ENCODE results near the gene MAEA. TPM values are rescaled to one million over a fixed set of nuclear protein-coding genes. Genes with fewer than 3 reads are reported as not detected.
A peak's percentile ranks its signal among the peaks of the same experiment; 100 is the strongest.
"Not testable (repeated sequence)": the region's sequence is repeated elsewhere in the genome, so short reads cannot be mapped to it uniquely, and the experiment has no call there.

MAEA gene
- total RNA-seq, 2 experiments from 2014 or later, result 38.9 to 40.4 TPM

GRCh38 chr4:1333851-1334578, 44.3 kb downstream of the MAEA start:
- ATAC-seq; intact Hi-C loops (cut with DNase I, micrococcal nuclease); DNase-seq; H3K4me3 Mint-ChIP-seq; POLR2A ChIA-PET; H3K27me3 Mint-ChIP-seq; H3K9me3 Mint-ChIP-seq (ENCODE audit: low read depth): not testable (repeated sequence)
- Mint-ChIP-seq H3K27ac (peak overlapping the region; percentile 94), H3K4me1 (peaks cover 62% of the 10 kb centered on the region), H3K36me3 (ENCODE audit: low read depth) (peaks cover 61% of the 10 kb centered on the region)
- CTCF ChIA-PET, result interaction anchor here (1.0 to 1.5 kb wide), 2 partner anchors 13 to 19 kb away, joined by 3 to 4 read pairs; partner anchors contain the start of gene UVSSA

- peaks cover 58% of the 10 kb centered on the region for H3K4me1 Mint-ChIP-seq
These were observed 44.8 kb downstream of the MAEA start for GRCh38 chr4:1334579-1334895.

GRCh38 chr4:1335193-1335883, 45.6 kb downstream of the MAEA start:
- H3K4me3 Mint-ChIP-seq; intact Hi-C loops (cut with DNase I, micrococcal nuclease); POLR2A ChIA-PET; H3K27me3 Mint-ChIP-seq; H3K9me3 Mint-ChIP-seq (ENCODE audit: low read depth): not testable (repeated sequence)
- DNase-seq, result peak; percentile 48
- peak overlapping the region; percentile 94 for H3K27ac Mint-ChIP-seq
- peaks cover 50% of the 10 kb centered on the region for H3K4me1 Mint-ChIP-seq
- CTCF ChIA-PET, result interaction anchor here (0.5 to 1.5 kb wide), 3 partner anchors 11 to 43 kb away, joined by 3 to 5 read pairs (median 4); partner anchors contain the start of gene UVSSA
- peaks cover 60% of the 10 kb centered on the region for H3K36me3 Mint-ChIP-seq (ENCODE audit: low read depth)
- peak; percentile 10 for ATAC-seq

More at GRCh38 chr4:1334579-1334895, 44.8 kb downstream of the MAEA start:
- ChIA-PET CTCF (interaction anchor here (1.0 to 1.5 kb wide), 2 partner anchors 12 to 20 kb away, joined by 3 to 4 read pairs; partner anchors contain the start of gene UVSSA), POLR2A (no interaction called here)
- no peak for ATAC-seq
- peaks cover 61% of the 10 kb centered on the region for H3K36me3 Mint-ChIP-seq (ENCODE audit: low read depth)
- H3K9me3 Mint-ChIP-seq (ENCODE audit: low read depth), result peaks cover 7% of the 10 kb centered on the region
- H3K27me3 Mint-ChIP-seq, result no peaks in the 10 kb centered on the region
- DNase-seq, result no peak
- H3K27ac Mint-ChIP-seq, result peak overlapping the region; percentile 94
- no peak overlapping the region for H3K4me3 Mint-ChIP-seq
- intact Hi-C loops (cut with DNase I, micrococcal nuclease), result no loop called here

- ChIA-PET POLR2A (no interaction called here), CTCF (no interaction called here)
- peak overlapping the region; percentile 61 for H3K27ac Mint-ChIP-seq
- no peaks in the 10 kb centered on the region for H3K27me3 Mint-ChIP-seq
- peaks cover 43% of the 10 kb centered on the region for H3K4me1 Mint-ChIP-seq
- H3K9me3 Mint-ChIP-seq (ENCODE audit: low read depth), result peaks cover 7% of the 10 kb centered on the region
- no peak overlapping the region for H3K4me3 Mint-ChIP-seq
- ATAC-seq (no peak), DNase-seq (no peak)
- intact Hi-C loops (cut with DNase I, micrococcal nuclease), result loop anchor here in 1 of 2 experiments (2.0 kb wide), 1 partner anchor 45 kb away; no protein-coding TSS in a partner anchor
- peaks cover 61% of the 10 kb centered on the region for H3K36me3 Mint-ChIP-seq (ENCODE audit: low read depth)
These were observed 46.4 kb downstream of the MAEA start for GRCh38 chr4:1336088-1336491.

GRCh38 chr4:1337376-1337831, 47.7 kb downstream of the MAEA start:
- ATAC-seq, result peak; percentile 92
- DNase-seq, result peak; percentile 89
- ChIA-PET POLR2A (no interaction called here), CTCF (no interaction called here)
- Mint-ChIP-seq H3K36me3 (ENCODE audit: low read depth) (peaks cover 65% of the 10 kb centered on the region), H3K27ac (peak overlapping the region; percentile 78), H3K9me3 (ENCODE audit: low read depth) (peaks cover 7% of the 10 kb centered on the region), H3K4me3 (no peak overlapping the region), H3K27me3 (no peaks in the 10 kb centered on the region), H3K4me1 (peaks cover 41% of the 10 kb centered on the region)
- intact Hi-C loops (cut with DNase I, micrococcal nuclease), result loop anchor here in 1 of 2 experiments (2.0 kb wide), 1 partner anchor 47 kb away; no protein-coding TSS in a partner anchor

GRCh38 chr4:1337951-1338751, 48.5 kb downstream of the MAEA start:
- Mint-ChIP-seq H3K27ac (peak overlapping the region; percentile 78), H3K4me3 (no peak overlapping the region), H3K4me1 (peaks cover 42% of the 10 kb centered on the region), H3K9me3 (ENCODE audit: low read depth) (peaks cover 7% of the 10 kb centered on the region), H3K27me3 (no peaks in the 10 kb centered on the region), H3K36me3 (ENCODE audit: low read depth) (peaks cover 60% of the 10 kb centered on the region)
- intact Hi-C loops (cut with DNase I, micrococcal nuclease), result loop anchor here in 1 of 2 experiments (2.0 kb wide), 1 partner anchor 47 kb away; no protein-coding TSS in a partner anchor
- DNase-seq (no peak), ATAC-seq (no peak)
- ChIA-PET POLR2A (no interaction called here), CTCF (no interaction called here)

- ChIA-PET POLR2A (no interaction called here), CTCF (no interaction called here)
- H3K27ac Mint-ChIP-seq, result no peak overlapping the region
- H3K4me1 Mint-ChIP-seq, result peaks cover 42% of the 10 kb centered on the region
- H3K9me3 Mint-ChIP-seq (ENCODE audit: low read depth), result peaks cover 7% of the 10 kb centered on the region
- intact Hi-C loops (cut with DNase I, micrococcal nuclease), result no loop called here
- H3K4me3 Mint-ChIP-seq, result no peak overlapping the region
- H3K27me3 Mint-ChIP-seq, result no peaks in the 10 kb centered on the region
- no peak for ATAC-seq
- DNase-seq, result no peak
- peaks cover 60% of the 10 kb centered on the region for H3K36me3 Mint-ChIP-seq (ENCODE audit: low read depth)
These were observed 49.2 kb downstream of the MAEA start for GRCh38 chr4:1338752-1339414.

- Mint-ChIP-seq H3K36me3 (ENCODE audit: low read depth) (peaks cover 56% of the 10 kb centered on the region), H3K4me1 (peaks cover 40% of the 10 kb centered on the region), H3K4me3 (no peak overlapping the region), H3K9me3 (ENCODE audit: low read depth) (peaks cover 7% of the 10 kb centered on the region), H3K27ac (no peak overlapping the region), H3K27me3 (no peaks in the 10 kb centered on the region)
- ATAC-seq (no peak), DNase-seq (no peak)
- intact Hi-C loops (cut with DNase I, micrococcal nuclease), result no loop called here
- CTCF ChIA-PET, result no interaction called here
- POLR2A ChIA-PET, result no interaction called here
These were observed 49.8 kb downstream of the MAEA start for GRCh38 chr4:1339489-1339888.

- ATAC-seq (no peak), DNase-seq (no peak)
- POLR2A ChIA-PET, result no interaction called here
- Mint-ChIP-seq H3K36me3 (ENCODE audit: low read depth) (peaks cover 51% of the 10 kb centered on the region), H3K27me3 (no peaks in the 10 kb centered on the region), H3K27ac (no peak overlapping the region), H3K4me3 (no peak overlapping the region), H3K9me3 (ENCODE audit: low read depth) (peaks cover 4% of the 10 kb centered on the region), H3K4me1 (peaks cover 40% of the 10 kb centered on the region)
- CTCF ChIA-PET, result no interaction called here
- intact Hi-C loops (cut with DNase I, micrococcal nuclease), result no loop called here
These were observed 50.6 kb downstream of the MAEA start for GRCh38 chr4:1340181-1340747.

- intact Hi-C loops (cut with DNase I, micrococcal nuclease), result no loop called here
- Mint-ChIP-seq H3K27me3 (no peaks in the 10 kb centered on the region), H3K36me3 (ENCODE audit: low read depth) (peaks cover 52% of the 10 kb centered on the region), H3K9me3 (ENCODE audit: low read depth) (peaks cover 4% of the 10 kb centered on the region), H3K27ac (no peak overlapping the region), H3K4me1 (peaks cover 43% of the 10 kb centered on the region), H3K4me3 (no peak overlapping the region)
- ATAC-seq, result no peak
- no peak for DNase-seq
- POLR2A ChIA-PET, result no interaction called here
- CTCF ChIA-PET, result no interaction called here
These were observed 51.2 kb downstream of the MAEA start for GRCh38 chr4:1340861-1341260.

- intact Hi-C loops (cut with DNase I, micrococcal nuclease), result no loop called here
- H3K27me3 Mint-ChIP-seq, result no peaks in the 10 kb centered on the region
- H3K9me3 Mint-ChIP-seq (ENCODE audit: low read depth), result no peaks in the 10 kb centered on the region
- no peak overlapping the region for H3K27ac Mint-ChIP-seq
- DNase-seq (no peak), ATAC-seq (no peak)
- POLR2A ChIA-PET, result no interaction called here
- H3K4me3 Mint-ChIP-seq, result no peak overlapping the region
- H3K4me1 Mint-ChIP-seq, result peaks cover 34% of the 10 kb centered on the region
- peaks cover 43% of the 10 kb centered on the region for H3K36me3 Mint-ChIP-seq (ENCODE audit: low read depth)
- CTCF ChIA-PET, result interaction anchor here (1.0 kb wide), 1 partner anchor 11 kb away, joined by 3 read pairs; no protein-coding TSS in a partner anchor
These were observed 52.3 kb downstream of the MAEA start for GRCh38 chr4:1342003-1342402.

Measured in activated CD4-positive, alpha-beta T cell treated with anti-CD3 and anti-CD28 coated beads for 36 hours (primary cell).